HG02571 (cell line): ENCODE data around the gene WFIKKN2.
"Not testable (repeated sequence)": the region's sequence is repeated elsewhere in the genome, so short reads cannot be mapped to it uniquely, and the experiment has no call there.

ENCODE experiments used
- ATAC-seq: cut with Tn5 transposase; IDR thresholded peaks from one replicate; pipeline ENCODE4 v1.9.1; 2021; ENCODE audit warnings: mild to moderate bottlenecking, moderate library complexity; ENCODE audit not compliant: unreplicated experiment

WFIKKN2 gene

DNA sequence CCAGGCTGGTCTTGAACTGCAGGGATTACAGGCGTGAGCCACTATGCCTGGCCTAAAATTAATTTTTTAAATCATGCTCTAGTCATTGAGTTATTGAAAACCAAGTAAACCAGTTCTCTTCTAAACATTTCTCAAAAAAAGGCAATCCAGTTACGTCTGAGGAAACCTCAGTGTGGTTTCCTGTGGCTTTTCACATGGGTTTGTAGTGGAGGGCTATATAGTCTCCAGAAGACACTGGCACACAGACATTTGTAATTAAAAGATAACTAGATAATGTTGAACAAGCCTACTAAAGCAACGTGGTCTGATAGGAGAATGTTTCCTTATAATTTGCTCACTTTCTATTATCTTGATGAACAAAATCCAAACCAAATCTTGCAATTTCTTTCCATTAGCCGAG is 36.0 kb downstream of the WFIKKN2 start:
- no peak for ATAC-seq

DNA sequence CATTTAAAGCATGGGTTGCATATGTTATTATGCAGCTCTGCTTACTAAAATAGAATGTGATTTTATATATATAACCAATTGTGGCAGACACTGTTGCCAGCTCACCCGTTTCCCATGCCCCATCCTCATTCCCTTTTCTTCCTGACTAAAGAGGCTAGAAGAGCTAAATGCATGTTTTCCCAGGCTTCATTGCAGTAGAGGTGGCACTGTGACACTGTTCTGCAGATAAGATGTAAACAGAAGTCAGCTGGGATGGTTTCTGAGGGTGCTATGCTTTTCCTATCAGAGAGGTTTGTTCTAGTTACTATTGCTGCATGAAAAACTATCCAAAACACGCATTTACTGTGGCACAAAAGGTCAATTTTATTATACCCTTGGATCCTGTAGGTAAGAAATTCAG is 36.5 kb downstream of the WFIKKN2 start:
- no peak for ATAC-seq

DNA sequence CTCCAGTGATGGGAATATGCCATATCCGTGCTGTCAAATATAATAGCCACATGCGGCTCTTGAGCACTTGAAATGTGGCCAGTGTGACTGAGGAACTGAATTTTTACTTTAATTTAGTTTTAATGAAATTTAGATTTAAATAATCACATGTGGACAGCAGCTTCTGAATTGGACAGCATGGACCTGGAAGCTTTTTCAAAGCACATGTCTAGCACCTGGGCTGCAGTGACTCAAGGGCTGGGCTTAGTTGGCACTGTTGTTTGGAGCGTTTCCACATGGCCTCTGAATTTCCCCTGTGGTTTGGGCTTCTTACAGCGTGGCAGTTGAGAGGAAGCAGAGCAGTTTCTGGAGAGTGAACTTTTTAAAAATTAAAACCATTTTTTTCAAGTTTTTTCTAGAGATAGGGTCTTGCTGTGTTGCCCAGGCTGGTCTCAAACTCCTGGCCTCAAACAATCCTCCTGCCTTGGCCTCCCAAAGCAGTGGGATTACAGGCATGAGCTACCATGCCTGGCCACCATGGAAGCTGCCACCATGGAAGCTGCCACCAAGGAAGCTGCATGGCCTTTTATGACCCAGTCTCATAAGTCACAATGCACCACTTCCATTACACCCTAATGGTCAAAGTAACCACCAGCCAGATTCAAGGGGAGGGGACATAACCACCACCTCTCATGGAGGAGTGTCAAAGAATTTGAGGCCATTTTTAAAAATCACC is 37.5 kb downstream of the WFIKKN2 start:
- ATAC-seq, result no peak

DNA sequence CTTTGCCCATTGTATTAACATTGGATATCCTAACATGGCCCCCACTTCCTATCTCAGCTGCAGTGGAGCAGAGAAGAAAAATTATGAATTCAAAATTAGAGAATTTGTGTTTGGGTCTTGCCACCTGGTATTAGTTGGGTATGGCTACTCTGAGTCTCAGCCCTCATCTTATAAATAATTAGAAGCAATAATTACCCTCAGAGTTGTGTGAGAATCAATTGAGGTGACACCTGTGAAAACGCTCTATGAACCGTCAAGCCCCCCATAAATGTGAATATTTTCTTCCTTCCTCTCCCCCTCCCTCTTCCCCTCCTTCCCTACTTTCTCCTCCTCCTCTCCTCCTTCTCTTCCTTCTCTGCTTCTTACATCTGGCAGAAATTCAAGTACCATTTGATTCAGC is 39.7 kb downstream of the WFIKKN2 start:
- no peak for ATAC-seq

DNA sequence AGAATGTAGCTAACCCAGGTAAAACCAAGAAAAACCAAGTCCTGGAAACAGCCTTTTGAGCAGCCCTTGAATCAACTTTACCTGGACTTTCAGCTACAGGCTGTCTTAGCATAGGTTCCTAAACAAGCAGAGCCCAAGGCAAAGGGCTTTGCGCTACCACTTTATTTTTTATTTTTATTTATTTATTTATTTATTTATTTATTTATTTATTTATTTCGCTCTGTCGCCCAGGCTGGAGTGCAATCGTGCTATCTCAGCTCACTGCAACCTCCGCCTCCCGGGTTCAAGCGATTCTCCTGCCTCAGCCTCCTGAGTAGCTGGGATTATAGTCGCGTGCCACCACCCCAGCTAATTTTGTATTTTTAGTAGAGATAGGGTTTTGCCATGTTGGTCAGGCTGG is 41.7 kb downstream of the WFIKKN2 start:
- not testable (repeated sequence) for ATAC-seq

DNA sequence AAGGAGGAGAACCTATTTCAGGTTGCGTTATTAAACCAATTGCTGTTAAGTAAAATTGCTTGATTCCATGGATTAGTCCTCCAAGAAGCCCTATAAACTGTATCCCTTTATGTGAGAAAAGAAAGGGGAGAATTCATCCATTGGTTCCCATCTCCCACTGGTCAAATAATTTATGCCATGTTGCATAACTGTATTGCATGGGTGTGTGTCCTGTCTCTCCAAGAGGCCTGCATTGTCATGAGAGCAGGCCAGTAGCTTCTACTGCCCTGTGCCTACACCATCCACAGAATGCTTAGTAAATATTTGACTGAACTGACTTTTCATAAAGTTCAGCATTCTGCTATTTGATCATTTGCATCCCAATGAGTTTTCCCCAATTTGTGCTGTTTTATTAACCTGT is 42.5 kb downstream of the WFIKKN2 start:
- ATAC-seq, result no peak

DNA sequence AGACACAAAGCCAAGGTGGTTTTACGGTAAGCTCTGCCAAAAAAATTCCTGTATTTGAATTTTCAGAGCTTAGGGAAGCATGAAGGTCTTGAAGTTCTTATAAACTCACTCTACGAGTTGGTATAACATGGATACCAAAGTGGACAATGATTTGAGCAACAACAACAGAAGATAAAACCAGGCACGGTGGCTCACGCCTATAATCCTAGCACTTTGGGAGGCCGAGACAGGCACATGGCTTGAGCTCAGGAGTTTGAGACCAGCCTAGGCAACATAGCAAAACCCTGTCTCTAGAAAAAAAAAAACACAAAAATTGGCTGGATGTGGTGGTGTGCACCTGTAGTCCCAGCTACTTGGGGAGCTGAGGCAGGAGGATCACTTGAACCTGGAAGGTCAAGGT is 43.7 kb downstream of the WFIKKN2 start:
- no peak for ATAC-seq

DNA sequence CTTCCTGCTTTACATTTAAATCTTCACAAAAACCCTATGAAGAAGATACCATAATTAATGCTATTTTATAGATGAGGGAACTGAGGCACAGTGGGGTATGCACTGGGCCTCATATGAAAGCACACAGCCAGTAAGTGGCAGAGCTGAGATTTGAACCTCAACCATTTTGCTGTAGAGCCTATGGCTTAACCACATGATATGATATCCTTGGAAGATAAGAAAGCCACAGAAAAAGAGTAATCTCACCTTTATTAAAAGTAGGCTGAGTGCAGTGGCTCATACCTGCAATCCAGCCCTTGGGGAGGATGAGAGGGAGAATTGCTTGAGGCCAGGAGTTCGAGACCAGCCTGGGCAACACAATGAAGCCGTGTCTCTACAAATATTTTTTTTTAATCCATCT is 45.8 kb downstream of the WFIKKN2 start:
- no peak for ATAC-seq

DNA sequence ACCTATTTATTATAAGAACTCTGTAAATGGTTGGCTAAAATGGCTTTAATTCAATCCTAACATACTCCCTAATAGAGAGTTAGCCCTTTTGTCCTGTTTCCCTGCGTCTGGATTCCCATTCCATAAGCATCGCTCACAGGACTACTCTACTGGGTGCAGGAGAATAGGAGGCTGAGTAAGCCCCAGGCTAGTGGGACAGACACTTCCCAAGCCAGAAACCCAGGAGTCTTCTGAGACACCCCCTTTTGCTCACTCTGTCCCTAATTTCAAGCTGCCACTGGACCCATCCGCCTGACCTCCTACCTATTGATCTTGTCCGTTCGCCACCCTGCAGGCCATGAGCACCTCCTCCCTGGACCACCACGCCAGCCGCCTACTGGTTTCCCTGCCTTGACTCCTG is 47.5 kb downstream of the WFIKKN2 start:
- no peak for ATAC-seq

DNA sequence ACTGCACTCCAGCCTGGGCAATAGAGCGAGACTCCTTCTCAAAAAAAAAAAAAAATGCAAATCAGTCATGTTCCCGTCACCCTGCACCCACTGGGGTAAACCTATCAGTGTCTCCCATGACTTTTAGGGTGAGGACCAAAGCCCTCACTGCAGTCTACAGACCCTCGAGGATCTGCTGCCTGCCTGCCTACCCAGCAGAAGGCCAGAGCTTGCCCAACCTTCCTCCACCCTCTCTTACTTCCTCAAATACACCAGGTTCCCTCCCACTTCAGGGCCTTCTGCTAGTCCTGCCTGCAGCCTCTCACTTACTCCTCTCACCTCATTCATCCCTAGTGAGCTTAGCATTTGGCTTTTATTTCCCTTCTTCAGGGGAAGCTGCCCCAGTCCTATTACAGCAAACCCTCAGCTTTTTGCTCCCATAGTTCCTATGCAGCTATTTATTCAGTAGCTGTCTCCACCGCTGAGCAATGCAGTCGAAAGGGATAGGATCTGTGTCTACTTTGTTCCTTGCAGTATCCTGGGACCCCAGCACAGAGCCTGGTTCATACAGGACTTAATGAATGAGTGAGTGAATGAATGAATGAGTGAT is 48.6 kb downstream of the WFIKKN2 start:
- no peak for ATAC-seq

DNA sequence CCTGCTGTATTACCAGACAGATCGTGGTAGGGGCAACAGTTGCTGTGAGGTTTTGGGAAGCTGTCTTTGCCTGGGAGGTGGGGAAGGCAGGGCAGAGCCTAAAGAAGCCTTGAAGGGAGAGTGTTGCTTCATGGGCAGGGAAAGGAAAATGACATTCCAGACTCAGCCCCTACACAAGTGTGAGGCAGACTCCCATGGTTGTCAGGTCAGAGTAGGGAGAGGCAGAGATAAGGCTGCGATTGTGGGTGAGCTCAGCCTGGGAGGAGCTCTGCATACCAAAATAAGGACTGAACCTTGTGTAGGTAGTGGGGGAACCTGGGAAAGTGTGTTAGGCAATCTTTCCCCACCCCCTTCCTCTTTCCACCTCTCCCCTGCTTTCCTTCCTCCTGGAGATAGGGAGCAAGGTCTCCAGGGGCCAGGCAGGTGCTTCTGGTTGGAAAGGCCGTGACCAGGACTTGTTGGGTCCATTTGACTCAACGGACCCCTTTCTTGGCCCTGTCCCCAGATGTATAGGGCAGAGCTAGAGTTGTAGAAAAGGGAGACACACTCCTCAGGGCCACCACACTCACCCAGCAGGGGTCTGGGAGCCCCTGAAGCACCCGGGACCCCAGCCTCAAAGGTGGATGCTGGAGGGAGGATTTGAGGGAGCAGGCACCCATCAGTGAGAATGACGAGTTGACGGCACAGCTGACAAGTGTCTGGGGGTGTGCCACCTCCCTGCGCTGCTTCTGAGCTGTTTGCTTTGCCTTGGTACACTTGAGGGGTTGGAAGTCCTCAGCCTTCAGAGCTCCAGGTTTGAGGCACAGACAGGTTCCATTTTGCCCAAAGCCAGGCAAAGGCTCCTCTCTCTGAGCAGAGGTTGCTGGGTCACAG is 49.3 kb downstream of the WFIKKN2 start:
- no peak for ATAC-seq

DNA sequence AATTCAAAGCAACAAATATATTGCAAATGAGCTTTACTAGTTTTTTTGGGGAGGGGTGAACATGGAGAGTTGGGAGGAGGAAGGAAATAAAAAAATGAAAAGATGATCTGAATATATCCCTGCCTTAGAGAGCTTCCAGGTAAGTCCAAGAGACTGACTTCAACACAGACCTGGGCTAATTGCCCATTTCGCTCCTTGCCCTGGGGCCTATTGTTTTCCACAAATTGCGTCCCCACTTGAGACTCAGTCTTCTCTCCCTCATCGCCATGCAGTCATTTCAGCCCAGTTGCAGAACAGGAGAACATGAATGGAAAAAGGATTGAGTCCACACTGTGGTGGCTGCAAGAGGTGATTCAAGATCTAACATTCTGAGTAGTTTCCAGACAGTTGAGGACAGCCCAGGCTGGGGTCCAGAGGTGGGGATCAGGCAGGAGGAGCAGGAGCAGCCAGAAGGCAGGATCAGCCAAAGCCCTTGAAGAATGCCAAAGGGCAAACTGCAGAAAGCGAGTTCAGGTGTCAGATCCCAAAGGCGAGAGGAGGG is 52.4 kb downstream of the WFIKKN2 start:
- ATAC-seq, result no peak

DNA sequence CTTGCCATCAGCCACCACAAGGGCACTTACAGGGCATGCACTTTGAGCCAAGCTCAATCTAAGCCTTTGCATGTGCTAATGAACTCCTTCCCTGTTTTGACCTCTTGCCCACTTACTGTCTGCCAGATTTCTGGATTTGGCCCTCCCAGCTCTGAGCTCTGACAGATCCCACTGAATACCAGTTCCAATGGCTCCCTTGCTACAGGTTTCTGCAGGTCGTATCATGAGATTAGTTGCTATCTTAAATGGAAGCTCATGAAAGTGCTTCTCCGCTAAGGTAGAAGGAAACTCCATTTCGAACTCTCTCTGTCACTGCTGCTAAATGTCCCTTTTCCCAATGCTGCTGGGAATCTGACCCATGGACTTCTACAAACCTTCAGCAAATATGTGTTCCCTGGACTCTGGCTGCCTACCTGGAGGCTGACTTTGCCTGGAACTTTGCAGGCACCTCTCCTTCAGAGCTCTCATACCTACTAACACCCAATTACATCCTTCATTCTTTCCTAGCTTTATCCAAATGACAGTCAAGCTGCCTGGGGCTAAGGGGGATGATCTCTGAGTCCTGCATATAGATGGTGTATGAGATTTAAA is 54.2 kb downstream of the WFIKKN2 start:
- ATAC-seq, result no peak

DNA sequence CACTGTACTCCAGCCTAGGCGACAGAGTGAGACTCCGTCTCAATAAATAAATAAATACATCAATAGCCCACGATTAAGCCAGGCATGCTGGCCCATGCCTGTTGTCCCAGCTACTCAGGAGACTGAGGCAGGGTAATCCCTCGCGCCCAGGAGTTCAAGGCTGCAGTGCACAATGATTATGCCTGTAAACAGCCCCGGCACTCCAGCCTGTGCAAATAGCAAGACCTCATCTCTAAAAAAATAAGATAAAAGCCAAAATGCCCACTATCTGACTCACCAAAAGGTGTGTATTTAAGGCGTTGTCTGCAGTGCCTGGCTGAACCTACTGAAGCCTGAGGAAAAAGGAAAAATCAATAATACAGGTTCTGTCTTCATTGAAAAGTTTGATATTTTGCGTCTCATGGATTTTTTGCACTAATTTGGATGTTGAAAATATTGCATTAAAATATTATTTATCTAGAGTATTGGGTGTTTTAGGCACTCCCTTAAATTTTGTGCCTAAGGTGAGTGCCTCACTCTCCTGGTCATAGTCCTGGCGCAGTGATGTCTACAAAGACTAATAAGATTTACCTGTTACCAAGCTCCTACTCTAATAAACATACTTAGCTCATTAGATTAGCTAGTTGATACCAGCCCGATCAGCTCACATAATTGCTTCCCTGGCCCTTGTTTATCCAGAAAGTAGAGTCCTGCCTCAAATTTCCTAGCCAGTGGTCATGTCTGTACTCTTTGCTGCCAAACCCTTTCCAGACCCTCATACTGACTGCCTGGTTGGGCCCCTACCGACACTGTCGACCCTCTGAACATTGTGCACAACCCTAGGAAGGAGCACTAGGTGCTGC is 55.5 kb downstream of the WFIKKN2 start:
- ATAC-seq, result no peak

DNA sequence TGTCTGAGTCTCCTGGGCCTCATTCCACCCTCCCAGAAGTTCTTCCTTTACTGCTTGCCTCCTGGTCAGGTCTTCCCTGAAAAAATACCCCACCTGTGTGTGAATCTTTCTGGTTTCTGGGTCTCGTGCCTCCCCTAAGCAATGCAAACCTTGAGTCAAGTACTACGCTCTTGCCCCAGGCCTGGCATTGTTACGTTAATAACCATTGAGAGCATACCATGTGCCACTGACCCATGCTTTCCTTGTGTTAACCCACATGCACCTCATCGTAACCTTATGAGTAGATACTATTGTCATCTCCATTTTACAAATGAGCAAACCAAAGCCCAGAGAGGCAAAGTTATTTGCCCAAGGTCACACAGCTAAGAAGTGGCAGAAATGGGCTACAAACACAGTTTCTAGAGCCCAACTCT is 56.2 kb downstream of the WFIKKN2 start:
- no peak for ATAC-seq
